ENCODE measurements around the gene BSPRY. TPM values are rescaled to one million over a fixed set of nuclear protein-coding genes. Genes with fewer than 3 reads are reported as not detected.

BSPRY gene
- total and polyA plus RNA-seq, 2 donors (not counting 1 experiment from before 2014, with no cell fraction given): 0.42 to 0.59 TPM

GRCh38 chr9:113309204-113309813 is 40.0 kb upstream of the BSPRY start:
- H3K4me2 ChIP-seq (replicated peaks; ENCODE audit: low read depth, low read length, poor library complexity, severe bottlenecking): no peak overlapping the region
- no peaks in the 10 kb centered on the region for H4K20me1 ChIP-seq (ENCODE audit: control insufficient read depth, insufficient read depth, low read length, poor library complexity, severe bottlenecking)
- ChIA-PET CTCF (interaction anchor here (0.6 to 5.4 kb wide), 9 partner anchors 9 to 1842 kb away, joined by 3 to 34 read pairs (median 3); partner anchors contain the start of genes C9orf43 and POLE3), POLR2A (no interaction called here)
- Mint-ChIP-seq H3K9me3 (ENCODE audit: insufficient read depth) (no peaks in the 10 kb centered on the region), H3K27ac (no peak overlapping the region), H3K4me1 (no peaks in the 10 kb centered on the region), H3K27me3 (peaks cover 4% of the 10 kb centered on the region), H3K4me3 (no peak overlapping the region)
- H2AFZ ChIP-seq (ENCODE audit: insufficient read depth, low read depth, low read length, poor library complexity, severe bottlenecking): no peak overlapping the region
- H3K4me3 ChIP-seq (ENCODE audit: control extremely low read depth in 1 of 5, extremely low read depth in 1 of 5, insufficient read depth in 1 of 5, low read depth in 2 of 5, low read length in 4 of 5): no peak overlapping the region
- H3K36me3 ChIP-seq (replicated peaks in 1 of 2; ENCODE audit: control extremely low read depth in 1 of 2, control insufficient read depth in 1 of 2, extremely low read depth in 1 of 2, insufficient read depth in 2 of 2, low read length in 1 of 2): no peaks in the 10 kb centered on the region
- ATAC-seq (ENCODE audit: low read depth) (no peak), DNase-seq (peak; percentile 39)
- WGBS (ENCODE audit: insufficient coverage): no CpG with 5 or more reads among the region's 2 CpGs
- no peaks in the 10 kb centered on the region for H3K9me3 ChIP-seq (ENCODE audit: control extremely low read depth in 1 of 3, control insufficient read depth in 2 of 3, insufficient read depth in 1 of 3, low read length in 2 of 3)
- H3K27me3 ChIP-seq (replicated peaks in 1 of 4; ENCODE audit: control extremely low read depth in 1 of 4, control insufficient read depth in 3 of 4, insufficient read depth in 4 of 4, low read length in 3 of 4): no peaks in the 10 kb centered on the region
- H3K4me1 ChIP-seq (ENCODE audit: control insufficient read depth in 2 of 2, insufficient read depth in 2 of 2, low read length in 2 of 2): no peaks in the 10 kb centered on the region
- no peaks in the 10 kb centered on the region for H3K79me2 ChIP-seq (ENCODE audit: control insufficient read depth, insufficient read depth, low read length)
- intact Hi-C loops (cut with micrococcal nuclease): loop anchor here (1.0 kb wide), 2 partner anchors 98 to 273 kb away; no protein-coding TSS in a partner anchor
- H3K27ac ChIP-seq (ENCODE audit: low read length in 2 of 2): no peak overlapping the region
- no peak overlapping the region for H3K9ac ChIP-seq (ENCODE audit: low read length)
- TF ChIP-seq CTCF (IDR thresholded peaks at IDR 0.05) (peak; percentile 67), EZH2 (IDR thresholded peaks at IDR 0.05; ENCODE audit: borderline replicate concordance, insufficient read depth, low read depth, low read length, poor library complexity, severe bottlenecking) (no peak)

- intact Hi-C loops (cut with micrococcal nuclease): no loop called here
- H3K27me3 Mint-ChIP-seq: peaks cover 1% of the 10 kb centered on the region
- no peaks in the 10 kb centered on the region for H3K9me3 ChIP-seq (ENCODE audit: control extremely low read depth in 1 of 3, control insufficient read depth in 2 of 3, insufficient read depth in 1 of 3, low read length in 2 of 3)
- no peak overlapping the region for H2AFZ ChIP-seq (ENCODE audit: insufficient read depth, low read depth, low read length, poor library complexity, severe bottlenecking)
- no peaks in the 10 kb centered on the region for H3K4me1 Mint-ChIP-seq
- ATAC-seq (ENCODE audit: low read depth): no peak
- TF ChIP-seq EZH2 (IDR thresholded peaks at IDR 0.05; ENCODE audit: borderline replicate concordance, insufficient read depth, low read depth, low read length, poor library complexity, severe bottlenecking) (no peak), CTCF (IDR thresholded peaks at IDR 0.05) (no peak)
- H3K4me2 ChIP-seq (replicated peaks; ENCODE audit: low read depth, low read length, poor library complexity, severe bottlenecking): no peak overlapping the region
- no peaks in the 10 kb centered on the region for H3K27me3 ChIP-seq (replicated peaks in 1 of 4; ENCODE audit: control extremely low read depth in 1 of 4, control insufficient read depth in 3 of 4, insufficient read depth in 4 of 4, low read length in 3 of 4)
- H3K9ac ChIP-seq (ENCODE audit: low read length): no peak overlapping the region
- H3K4me1 ChIP-seq (ENCODE audit: control insufficient read depth in 2 of 2, insufficient read depth in 2 of 2, low read length in 2 of 2): no peaks in the 10 kb centered on the region
- ChIA-PET CTCF (interaction anchor here (1.2 to 5.4 kb wide), 7 partner anchors 92 to 348 kb away, joined by 3 to 34 read pairs (median 6); no protein-coding TSS in a partner anchor), POLR2A (interaction anchor here (0.6 kb wide), 1 partner anchor 296 kb away, joined by 5 read pairs; no protein-coding TSS in a partner anchor)
- H3K4me3 Mint-ChIP-seq: no peak overlapping the region
- no peak overlapping the region for H3K4me3 ChIP-seq (ENCODE audit: control extremely low read depth in 1 of 5, extremely low read depth in 1 of 5, insufficient read depth in 1 of 5, low read depth in 2 of 5, low read length in 4 of 5)
- no peak overlapping the region for H3K27ac ChIP-seq (ENCODE audit: low read length in 2 of 2)
- WGBS (ENCODE audit: insufficient coverage): no CpG with 5 or more reads among the region's 3 CpGs
- no peaks in the 10 kb centered on the region for H3K9me3 Mint-ChIP-seq (ENCODE audit: insufficient read depth)
- no peak overlapping the region for H3K27ac Mint-ChIP-seq
- no peaks in the 10 kb centered on the region for H4K20me1 ChIP-seq (ENCODE audit: control insufficient read depth, insufficient read depth, low read length, poor library complexity, severe bottlenecking)
- DNase-seq: no peak
- H3K36me3 ChIP-seq (replicated peaks in 1 of 2; ENCODE audit: control extremely low read depth in 1 of 2, control insufficient read depth in 1 of 2, extremely low read depth in 1 of 2, insufficient read depth in 2 of 2, low read length in 1 of 2): no peaks in the 10 kb centered on the region
- no peaks in the 10 kb centered on the region for H3K79me2 ChIP-seq (ENCODE audit: control insufficient read depth, insufficient read depth, low read length)
Observed at GRCh38 chr9:113310538-113310937, 38.8 kb upstream of the BSPRY start.

Data from B cell (primary cell).